GM12892 (cell line): ENCODE measurements around the gene IFNLR1.

Experiments used
- POLR2A ChIP-seq: IDR thresholded peaks from 2 replicates; pipeline ENCODE4 v1.6.1; 2011; ENCODE audit warnings: low read depth, low read length, control low read depth
- TAF1 ChIP-seq: IDR thresholded peaks from 2 replicates; pipeline ENCODE4 v1.6.1; 2011; ENCODE audit warnings: low read depth, mild to moderate bottlenecking, control low read depth, low read length, borderline replicate concordance

- no peak for TF ChIP-seq POLR2A
- TF ChIP-seq TAF1 = no peak
Measured at GRCh38 chr1:24109166-24109483, 78.0 kb downstream of the IFNLR1 start.
